A673 (cell line): ENCODE data around the gene KANSL3.

Experiments
- CTCF ChIP-seq: fragments of 300-800, 200-600 bp; sonication (generic); conservative IDR thresholded peaks from 2 replicates; pipeline ENCODE4 v1.5.1; 2017; ENCODE audit warnings: low read depth, mild to moderate bottlenecking, antibody characterized with exemption, low read length, moderate library complexity, mixed read lengths
- EZH2 ChIP-seq: fragments of 200-600 bp; sonication (generic); IDR thresholded peaks from 2 replicates; pipeline ENCODE4 v1.6.1; 2017; ENCODE audit warnings: borderline replicate concordance, low read depth, mild to moderate bottlenecking, mixed read lengths, antibody characterized with exemption, low read length; ENCODE audit not compliant: poor library complexity, severe bottlenecking

DNA sequence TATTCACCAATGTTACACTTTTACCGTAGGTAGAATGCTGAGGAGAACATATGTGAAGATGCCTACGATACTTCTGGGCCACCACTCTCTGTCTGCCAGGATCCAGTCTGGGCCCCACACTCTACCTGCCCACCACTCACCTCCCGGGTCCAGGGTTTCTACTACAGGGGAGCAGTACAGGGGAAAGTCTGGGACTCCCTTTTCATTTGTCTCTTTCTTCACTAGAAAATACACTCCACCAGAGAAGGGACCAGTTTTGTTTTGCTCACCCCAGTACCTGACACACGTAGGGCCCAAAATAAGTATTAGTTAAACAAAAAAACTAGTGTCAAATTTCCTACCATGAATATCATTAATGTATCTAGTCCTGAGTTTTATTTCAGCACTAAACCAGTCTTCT is 21.1 kb downstream of the KANSL3 start:
- TF ChIP-seq CTCF = no peak
- TF ChIP-seq EZH2 = no peak
